ENCODE results near the gene HDAC4. TPM values are rescaled to one million over a fixed set of nuclear protein-coding genes. Genes with fewer than 3 reads are reported as not detected.

Gene HDAC4
- total and polyA plus RNA-seq, 2 of the 4 experiments (the other 2 are of a cell fraction) = 4.1 to 7.2 TPM

- peak overlapping the region; percentile 19 for H2AFZ ChIP-seq (replicated peaks; ENCODE audit: low read length, poor library complexity)
- no peak overlapping the region for H2AK5ac ChIP-seq (ENCODE audit: low read depth, low read length)
- 65% methylated on average over 11 of the region's 28 CpGs; no CpG with 5 or more reads in 1 of the 2 experiments for WGBS, 2 experiments (ENCODE audit: extremely low coverage in 2 of 2, insufficient read length in 1 of 2)
- H3K56ac ChIP-seq (ENCODE audit: extremely low read depth, insufficient read depth, low read length) = no peak overlapping the region
- no peaks in the 10 kb centered on the region for H3K27me3 ChIP-seq (ENCODE audit: control insufficient read depth, insufficient read depth, low read length)
- no peak overlapping the region for H4K5ac ChIP-seq (ENCODE audit: low read depth, low read length)
- intact Hi-C loops (cut with micrococcal nuclease) (no loop called here), in situ Hi-C loops (cut with MboI; ENCODE audit: low sequenced_read_pairs) (no loop called here), dilution Hi-C loops (cut with HindIII; ENCODE audit: low sequenced_read_pairs, unreplicated experiment) (no loop called here)
- H3K23ac ChIP-seq (ENCODE audit: low read depth, low read length) = no peak overlapping the region; the same call in 1 of the 2 replicates
- 0 out of 2 replicates have a peak overlapping the region, but pooled peaks have one; percentile 25 for H3K14ac ChIP-seq (replicated peaks; ENCODE audit: low read depth, low read length)
- no peak overlapping the region; a peak in 2 of 4 replicates for H4K8ac ChIP-seq (ENCODE audit: low read depth in 2 of 2, low read length in 2 of 2)
- peaks cover 19% of the 10 kb centered on the region; the same call in 1 of the 2 replicates for H3K4me1 ChIP-seq (ENCODE audit: control insufficient read depth, insufficient read depth, low read length)
- H4K91ac ChIP-seq (ENCODE audit: insufficient read depth, low read depth, low read length) = no peak overlapping the region
- H3K9me1 ChIP-seq (ENCODE audit: insufficient read depth, low read length) = peaks cover 17% of the 10 kb centered on the region
- H3K79me1 ChIP-seq (ENCODE audit: low read depth in 1 of 2, low read length in 2 of 2) = peaks cover 26 to 78% of the 10 kb centered on the region in 2 experiments
- peak overlapping the region; percentile 57; the same call in 1 of the 2 replicates for H3K4ac ChIP-seq (ENCODE audit: low read depth, low read length)
- H3K4me3 ChIP-seq (ENCODE audit: insufficient read depth, low read depth, low read length) = no peak overlapping the region
- peaks cover 7% of the 10 kb centered on the region for H3K36me3 ChIP-seq (ENCODE audit: control insufficient read depth, insufficient read depth, low read length)
- DNase-seq (no peak), ATAC-seq (ENCODE audit: low read depth) (no peak)
- CTCF ChIA-PET = interaction anchor here (1.0 kb wide), 1 partner anchor 30 kb away, joined by 3 read pairs; no protein-coding TSS in a partner anchor
- H3K18ac ChIP-seq (ENCODE audit: low read depth, low read length) = no peak overlapping the region
- no peak overlapping the region for H2BK5ac ChIP-seq (ENCODE audit: low read depth, low read length, poor library complexity, severe bottlenecking)
- no peak overlapping the region for H3K4me2 ChIP-seq (ENCODE audit: low read depth, low read length)
- H3K9ac ChIP-seq (ENCODE audit: low read depth, low read length) = no peak overlapping the region
- H2AK9ac ChIP-seq (replicated peaks; ENCODE audit: low read depth, low read length, poor library complexity) = peak overlapping the region; percentile 53
- no TSS peak for BruUV-seq (replicated peaks)
- H4K20me1 ChIP-seq (ENCODE audit: insufficient read depth, low read length) = peaks cover 14% of the 10 kb centered on the region; the same call in 1 of the 2 replicates
- POLR2A ChIA-PET (ENCODE audit: unreplicated experiment) = no interaction called here
- H2BK15ac ChIP-seq (ENCODE audit: low read depth, low read length) = no peak overlapping the region
- no peak overlapping the region for H2BK120ac ChIP-seq (ENCODE audit: low read depth, low read length)
- H2BK20ac ChIP-seq (ENCODE audit: low read depth, low read length) = no peak overlapping the region
- peaks cover 2% of the 10 kb centered on the region; the same call in 1 of the 2 replicates for H3K9me3 ChIP-seq (ENCODE audit: control insufficient read depth, insufficient read depth, low read length)
- H3K27ac ChIP-seq (ENCODE audit: insufficient read depth, low read length) = no peak overlapping the region
- TF ChIP-seq MAZ (IDR thresholded peaks at IDR 0.05; ENCODE audit: borderline replicate concordance, low read depth, low read length) (no peak), BHLHE40 (IDR thresholded peaks at IDR 0.05; ENCODE audit: low read depth, low read length) (no peak), RAD21 (IDR thresholded peaks at IDR 0.05; ENCODE audit: low read length) (no peak), ELK1 (IDR thresholded peaks at IDR 0.05; ENCODE audit: borderline replicate concordance, low read depth, low read length) (no peak), RCOR1 (IDR thresholded peaks at IDR 0.05; ENCODE audit: insufficient replicate concordance, low read length) (no peak), CTCF (conservative IDR thresholded peaks at IDR 0.05; ENCODE audit: low read depth, low read length) (no peak), MXI1 (IDR thresholded peaks at IDR 0.05; ENCODE audit: borderline replicate concordance, low read depth, low read length) (no peak), MAFK (IDR thresholded peaks at IDR 0.05; ENCODE audit: low read depth, low read length) (no peak), NFE2L2 (IDR thresholded peaks at IDR 0.05; ENCODE audit: low read depth, low read length) (no peak), FOS (IDR thresholded peaks at IDR 0.05; ENCODE audit: low read depth, low read length) (no peak), CHD1 (IDR thresholded peaks at IDR 0.05; ENCODE audit: low read depth, low read length) (no peak), POLR2A (IDR thresholded peaks at IDR 0.05; ENCODE audit: low read depth, low read length) (no peak), CEBPB (IDR thresholded peaks at IDR 0.05; ENCODE audit: low read depth, low read length) (no peak), SMC3 (IDR thresholded peaks at IDR 0.05; ENCODE audit: low read depth, low read length) (no peak), RFX5 (IDR thresholded peaks at IDR 0.05; ENCODE audit: low read depth, low read length) (no peak)
Measured at GRCh38 chr2:239311132-239312040, 89.4 kb downstream of the HDAC4 start.

All from IMR-90 (cell line).